Psoas muscle (tissue), 8 donors: ENCODE data around the gene DLK1. TPM values are rescaled to one million over a fixed set of nuclear protein-coding genes. Genes with fewer than 3 reads are reported as not detected.
A peak's percentile ranks its signal among the peaks of the same experiment; 100 is the strongest.

ENCODE experiments used
- ATAC-seq, 4 donors: fragments of 200-7000 bp; cut with Tn5 transposase; one replicate each; pipeline ENCODE4 v1.9.1; 2020; ENCODE audit warnings: moderate library complexity in 3 of 4, mild to moderate bottlenecking in 2 of 4
- DNase-seq, 2 donors: peaks; one replicate each; pipeline ENCODE4 v3.0.0-alpha.2; 2020
- H3K27ac ChIP-seq: fragments of 200-600 bp; one replicate; pipeline ENCODE4 v1.8.0; 2022
- H3K27me3 ChIP-seq, 3 donors: fragments of 200-600 bp in 1 of 3; one replicate each; pipeline versions ENCODE4 v1.6.1 to v1.8.0; 2013 to 2022; ENCODE audit warnings: low read length in 2 of 3, mild to moderate bottlenecking in 2 of 3, moderate library complexity in 1 of 3; ENCODE audit not compliant: insufficient read depth in 3 of 3
- H3K36me3 ChIP-seq, 2 donors: fragments of 200-600 bp in 1 of 2; one replicate each; pipeline versions ENCODE4 v1.6.1 to v1.8.0; 2013 to 2022; ENCODE audit warnings: low read depth in 1 of 2, mild to moderate bottlenecking in 1 of 2, moderate library complexity in 1 of 2; ENCODE audit not compliant: insufficient read depth in 1 of 2
- H3K4me1 ChIP-seq: fragments of 200-600 bp; one replicate; pipeline ENCODE4 v1.8.0; 2022
- H3K4me3 ChIP-seq: fragments of 200-600 bp; one replicate; pipeline ENCODE4 v1.8.0; 2022; ENCODE audit warnings: mild to moderate bottlenecking
- H3K9me3 ChIP-seq: fragments of 200-600 bp; one replicate; pipeline ENCODE4 v1.8.0; 2022
- CTCF ChIP-seq: fragments of 200-600 bp; IDR thresholded peaks from one replicate; pipeline ENCODE4 v1.8.0; 2022; ENCODE audit warnings: antibody characterized with exemption
- WGBS, 3 donors: extraction: QIAGEN DNeasy Blood & Tissue Kit; methylation state at CpG; one replicate each; pipeline versions ENCODE4 v1.1.6 to v1.1.7; 2013; 5-methylcytosine and 5-hydroxymethylcytosine counted together
- intact Hi-C, 2 donors: fragments of 100-400 bp; cut with DNase I; formaldehyde crosslinking; loops; one replicate each; pipeline versions ENCODE4 v1.11.0 to v1.14.2; 2022
- polyA plus RNA-seq, 3 donors: library from polyadenylated mRNA; stranded (reverse); fragments of 200-250 nt; gene quantifications; one replicate each; pipeline ENCODE4 v1.2.3, GENCODE V29; 2013
- total RNA-seq, 4 donors: library from RNA; stranded (reverse); fragmentation: NEBNext Ultra II Directional in 2 of 4; extraction: Animal tissue kit (Norgen Biotek cat#: 25700) in 2 of 4; gene quantifications; one replicate each; pipeline versions ENCODE4 v1.2.1 to v1.2.4, GENCODE V29; 2021 to 2023
- donor health status: healthy with polysubstance abuse.
- donor health status: DM: no; HTN: no; CAD: no; lungs with moderate emphysema.
- donor health status: Bipolar disorder and iron deficiency.
- donor health status: healthy.
- donor health status: DM: yes; HTN: yes; CAD: no.
- donor health status: DM: no; HTN: no; CAD: no.
- donor health status: DM: no; HTN: no; CAD: no.
- donor health status: DM: yes; HTN: yes; CAD: no.

DLK1 gene
- total and polyA plus RNA-seq, 7 donors, result 2.6 to 39.9 (median 12.1) TPM

GRCh38 chr14:100723830-100724437 is 2.8 kb upstream of the DLK1 start:
- DNase-seq (peak in 1 of 2 donors; percentile 12), ATAC-seq (no peak)
- WGBS, 3 donors, result 53 to 81% (median 53%) methylated on average over 14 of the region's 14 CpGs
- Histone ChIP-seq H3K4me1 (no peaks in the 10 kb centered on the region), H3K9me3 (no peaks in the 10 kb centered on the region), H3K4me3 (no peak overlapping the region), H3K27me3 (peaks cover 0 to 53% (median 21%) of the 10 kb centered on the region in 3 donors), H3K27ac (no peak overlapping the region), H3K36me3 (no peaks in the 10 kb centered on the region)
- no peak for TF ChIP-seq CTCF
- intact Hi-C loops, result no loop called here

DNA sequence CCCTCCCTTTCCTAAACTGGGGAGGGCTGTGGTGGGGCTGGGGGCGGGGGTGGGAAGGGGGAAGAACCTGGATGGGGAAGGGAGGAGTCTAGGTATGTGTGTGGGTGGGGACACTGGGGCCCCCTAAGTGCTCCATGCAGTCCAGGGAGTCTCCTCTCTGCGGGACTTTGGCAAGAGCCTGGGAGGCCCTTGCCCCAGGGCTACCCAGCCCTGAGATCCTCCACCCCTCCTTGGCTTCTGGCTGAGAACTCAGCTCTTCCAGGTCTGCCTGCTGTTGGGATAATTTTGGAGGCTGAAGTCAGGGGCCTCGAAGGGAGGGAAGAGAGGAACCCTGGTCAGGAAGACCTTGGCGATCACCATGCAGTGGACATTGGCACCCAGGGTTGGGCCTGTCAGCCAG is 2.2 kb upstream of the DLK1 start:
- intact Hi-C loops, result no loop called here
- ATAC-seq, result no peak
- H3K27me3 ChIP-seq, result peaks cover 0 to 59% (median 24%) of the 10 kb centered on the region in 3 donors
- peak in 1 of 2 donors; percentile 31 for DNase-seq
- WGBS, 3 donors, result 64 to 77% (median 66%) methylated on average over 3 to 4 of the region's 4 CpGs
- H3K27ac ChIP-seq, result no peak overlapping the region
- no peak overlapping the region for H3K4me3 ChIP-seq
- TF ChIP-seq CTCF, result no peak
- H3K4me1 ChIP-seq, result no peaks in the 10 kb centered on the region
- H3K9me3 ChIP-seq, result no peaks in the 10 kb centered on the region
- no peaks in the 10 kb centered on the region for H3K36me3 ChIP-seq

GRCh38 chr14:100725587-100726387 is 905 bp upstream of the DLK1 start:
- Histone ChIP-seq H3K4me1 (no peaks in the 10 kb centered on the region), H3K9me3 (no peaks in the 10 kb centered on the region), H3K36me3 (no peaks in the 10 kb centered on the region), H3K27ac (no peak overlapping the region), H3K4me3 (no peak overlapping the region), H3K27me3 (peaks cover 0 to 67% (median 25%) of the 10 kb centered on the region in 3 donors)
- intact Hi-C loops, result no loop called here
- TF ChIP-seq CTCF, result no peak
- WGBS, 3 donors, result 82 to 83% (median 83%) methylated on average over 33 of the region's 33 CpGs
- DNase-seq, result peak in 1 of 2 donors; percentile 32
- no peak for ATAC-seq

- Histone ChIP-seq H3K4me3 (peak overlapping the region; percentile 28), H3K9me3 (no peaks in the 10 kb centered on the region), H3K27me3 (peaks cover 0 to 71% (median 32%) of the 10 kb centered on the region in 3 donors), H3K4me1 (no peaks in the 10 kb centered on the region), H3K36me3 (no peaks in the 10 kb centered on the region), H3K27ac (no peak overlapping the region)
- peak in 1 of 2 donors; percentile 35 for DNase-seq
- no peak for ATAC-seq
- intact Hi-C loops, result no loop called here
- WGBS, 3 donors, result 11 to 12% (median 11%) methylated on average over 44 to 47 of the region's 47 CpGs
- TF ChIP-seq CTCF, result no peak
Measured at GRCh38 chr14:100727086-100727872, 587 bp downstream of the DLK1 start.
